Measurements from ENCODE around the gene RPL29.

RPL29 gene

GRCh38 chr3:51963951-51964451 lies 31.7 kb downstream of the RPL29 start:
- DNase-seq (ENCODE audit: low spot score) = no peak

- no peak for DNase-seq (ENCODE audit: low spot score)
Measured at GRCh38 chr3:51962854-51963530, 32.7 kb downstream of the RPL29 start.

- DNase-seq (ENCODE audit: low spot score) = no peak
Measured at GRCh38 chr3:51961602-51962569, 33.8 kb downstream of the RPL29 start.

- no peak for DNase-seq (ENCODE audit: low spot score)
Measured at GRCh38 chr3:51961011-51961410, 34.7 kb downstream of the RPL29 start.

GRCh38 chr3:51960386-51960785 lies 35.3 kb downstream of the RPL29 start:
- no peak for DNase-seq (ENCODE audit: low spot score)

- no peak for DNase-seq (ENCODE audit: low spot score)
Measured at GRCh38 chr3:51959651-51960050, 36.0 kb downstream of the RPL29 start.

- no peak for DNase-seq (ENCODE audit: low spot score)
Measured at GRCh38 chr3:51958603-51959521, 36.8 kb downstream of the RPL29 start.

GRCh38 chr3:51957520-51958205 lies 38.0 kb downstream of the RPL29 start:
- DNase-seq (ENCODE audit: low spot score) = no peak

GRCh38 chr3:51955893-51956770 lies 39.6 kb downstream of the RPL29 start:
- DNase-seq (ENCODE audit: low spot score) = no peak

GRCh38 chr3:51955175-51955892 lies 40.4 kb downstream of the RPL29 start, which contains the start of gene GPR62:
GPR62 (plus strand) TSS chr3:51955381; CDS start chr3:51955653, 272 bp downstream.
- no peak for DNase-seq (ENCODE audit: low spot score)

GRCh38 chr3:51954713-51955112 lies 41.0 kb downstream of the RPL29 start:
- DNase-seq (ENCODE audit: low spot score) = no peak

GRCh38 chr3:51954105-51954504 lies 41.6 kb downstream of the RPL29 start:
- no peak for DNase-seq (ENCODE audit: low spot score)

- no peak for DNase-seq (ENCODE audit: low spot score)
Measured at GRCh38 chr3:51953445-51953844, 42.2 kb downstream of the RPL29 start.

GRCh38 chr3:51950899-51951298 lies 44.8 kb downstream of the RPL29 start:
- no peak for DNase-seq (ENCODE audit: low spot score)

GRCh38 chr3:51949121-51949520 lies 46.6 kb downstream of the RPL29 start:
- no peak for DNase-seq (ENCODE audit: low spot score)

GRCh38 chr3:51948016-51948580 lies 47.6 kb downstream of the RPL29 start:
- no peak for DNase-seq (ENCODE audit: low spot score)

- no peak for DNase-seq (ENCODE audit: low spot score)
Measured at GRCh38 chr3:51947215-51947900, 48.3 kb downstream of the RPL29 start.

GRCh38 chr3:51946796-51947195 lies 48.9 kb downstream of the RPL29 start:
- no peak for DNase-seq (ENCODE audit: low spot score)

Data from SW480 (cell line).